Loucy (cell line): ENCODE measurements around the gene IQGAP1.

Experiments
- H2AFZ ChIP-seq: fragments of 200-600 bp; sonication (generic); 2 replicates; pipeline ENCODE4 v1.6.0; 2016; ENCODE audit warnings: antibody characterized with exemption, mild to moderate bottlenecking, low read length, moderate library complexity
- H3F3A ChIP-seq: fragments of 200-600 bp; 2 replicates; pipeline ENCODE4 v1.6.0; 2016; ENCODE audit warnings: antibody characterized with exemption, low read depth, mild to moderate bottlenecking
- H3K27me3 ChIP-seq: fragments of 200-600 bp; sonication (generic); 2 replicates; pipeline ENCODE4 v1.6.1; 2014; ENCODE audit warnings: low read length, mild to moderate bottlenecking; ENCODE audit not compliant: insufficient read depth, poor library complexity, severe bottlenecking
- H3K36me3 ChIP-seq: fragments of 200-600 bp; sonication (generic); 2 replicates; pipeline ENCODE4 v1.6.1; 2016; ENCODE audit warnings: low read length; ENCODE audit not compliant: insufficient read depth
- H3K4me1 ChIP-seq: fragments of 200-600 bp; sonication (generic); 2 replicates; pipeline ENCODE4 v1.5.1; 2014; ENCODE audit warnings: low read length, mild to moderate bottlenecking; ENCODE audit not compliant: insufficient read depth, poor library complexity, severe bottlenecking
- H3K4me2 ChIP-seq: fragments of 200-600 bp; sonication (generic); 2 replicates; pipeline ENCODE4 v1.6.0; 2014; ENCODE audit warnings: antibody characterized with exemption, low read length, low read depth, mild to moderate bottlenecking; ENCODE audit not compliant: poor library complexity, severe bottlenecking
- H3K4me3 ChIP-seq: fragments of 200-600 bp; sonication (generic); 2 replicates; pipeline ENCODE4 v1.5.1; 2014; ENCODE audit warnings: low read length, mild to moderate bottlenecking, mixed read lengths; ENCODE audit not compliant: poor library complexity, severe bottlenecking
- H3K79me2 ChIP-seq: fragments of 200-600 bp; sonication (generic); 2 replicates; pipeline ENCODE4 v1.6.1; 2014; ENCODE audit warnings: low read length; ENCODE audit not compliant: insufficient read depth
- H3K9ac ChIP-seq: fragments of 200-600 bp; sonication (generic); 2 replicates; pipeline ENCODE4 v1.6.0; 2014; ENCODE audit warnings: mild to moderate bottlenecking, low read depth, low read length, moderate library complexity; ENCODE audit not compliant: poor library complexity, severe bottlenecking
- H3K9me2 ChIP-seq: fragments of 200-600 bp; sonication (generic); replicated peaks from 2 replicates; pipeline ENCODE4 v1.6.1; 2016; ENCODE audit warnings: low read depth, low read length, mixed read lengths
- H3K9me3 ChIP-seq: fragments of 200-600 bp; sonication (generic); 2 replicates; pipeline ENCODE4 v1.6.1; 2014; ENCODE audit warnings: mild to moderate bottlenecking, antibody characterized with exemption, low read length, low read depth; ENCODE audit not compliant: insufficient read depth
- H4K20me1 ChIP-seq: fragments of 200-600 bp; sonication (generic); 2 replicates; pipeline ENCODE4 v1.6.0; 2014; ENCODE audit warnings: antibody characterized with exemption, low read length, mild to moderate bottlenecking; ENCODE audit not compliant: insufficient read depth, poor library complexity, severe bottlenecking
- EZH2phosphoT487 ChIP-seq: fragments of 200-600 bp; IDR thresholded peaks from 2 replicates; pipeline ENCODE4 v1.6.1; 2018; ENCODE audit warnings: antibody characterized with exemption, mild to moderate bottlenecking, moderate library complexity, borderline replicate concordance
- TF ChIP-seq, protein P1 (sequence below): fragments of 200-600 bp; sonication (generic); conservative IDR thresholded peaks from 2 replicates; pipeline ENCODE4 v1.5.1; 2014; ENCODE audit warnings: mild to moderate bottlenecking, antibody characterized with exemption, low read length

Gene IQGAP1

GRCh38 chr15:90420451-90420850 is 32.4 kb downstream of the IQGAP1 start:
- H3K4me2 ChIP-seq: no peak overlapping the region
- H3F3A ChIP-seq: no peaks in the 10 kb centered on the region
- H3K36me3 ChIP-seq: no peaks in the 10 kb centered on the region
- H3K9me3 ChIP-seq: no peaks in the 10 kb centered on the region
- peaks cover 20% of the 10 kb centered on the region for H3K4me1 ChIP-seq
- no peak overlapping the region for H3K4me3 ChIP-seq
- H3K27me3 ChIP-seq: no peaks in the 10 kb centered on the region
- H3K79me2 ChIP-seq: peaks cover 68% of the 10 kb centered on the region
- H4K20me1 ChIP-seq: peaks cover 36% of the 10 kb centered on the region
- no peak overlapping the region for H3K9ac ChIP-seq
- no peak overlapping the region for H2AFZ ChIP-seq
- TF ChIP-seq EZH2phosphoT487: no peak
- TF ChIP-seq, protein P1, sequence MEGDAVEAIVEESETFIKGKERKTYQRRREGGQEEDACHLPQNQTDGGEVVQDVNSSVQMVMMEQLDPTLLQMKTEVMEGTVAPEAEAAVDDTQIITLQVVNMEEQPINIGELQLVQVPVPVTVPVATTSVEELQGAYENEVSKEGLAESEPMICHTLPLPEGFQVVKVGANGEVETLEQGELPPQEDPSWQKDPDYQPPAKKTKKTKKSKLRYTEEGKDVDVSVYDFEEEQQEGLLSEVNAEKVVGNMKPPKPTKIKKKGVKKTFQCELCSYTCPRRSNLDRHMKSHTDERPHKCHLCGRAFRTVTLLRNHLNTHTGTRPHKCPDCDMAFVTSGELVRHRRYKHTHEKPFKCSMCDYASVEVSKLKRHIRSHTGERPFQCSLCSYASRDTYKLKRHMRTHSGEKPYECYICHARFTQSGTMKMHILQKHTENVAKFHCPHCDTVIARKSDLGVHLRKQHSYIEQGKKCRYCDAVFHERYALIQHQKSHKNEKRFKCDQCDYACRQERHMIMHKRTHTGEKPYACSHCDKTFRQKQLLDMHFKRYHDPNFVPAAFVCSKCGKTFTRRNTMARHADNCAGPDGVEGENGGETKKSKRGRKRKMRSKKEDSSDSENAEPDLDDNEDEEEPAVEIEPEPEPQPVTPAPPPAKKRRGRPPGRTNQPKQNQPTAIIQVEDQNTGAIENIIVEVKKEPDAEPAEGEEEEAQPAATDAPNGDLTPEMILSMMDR: no peak
- H3K9me2 ChIP-seq: no peaks in the 10 kb centered on the region

DNA sequence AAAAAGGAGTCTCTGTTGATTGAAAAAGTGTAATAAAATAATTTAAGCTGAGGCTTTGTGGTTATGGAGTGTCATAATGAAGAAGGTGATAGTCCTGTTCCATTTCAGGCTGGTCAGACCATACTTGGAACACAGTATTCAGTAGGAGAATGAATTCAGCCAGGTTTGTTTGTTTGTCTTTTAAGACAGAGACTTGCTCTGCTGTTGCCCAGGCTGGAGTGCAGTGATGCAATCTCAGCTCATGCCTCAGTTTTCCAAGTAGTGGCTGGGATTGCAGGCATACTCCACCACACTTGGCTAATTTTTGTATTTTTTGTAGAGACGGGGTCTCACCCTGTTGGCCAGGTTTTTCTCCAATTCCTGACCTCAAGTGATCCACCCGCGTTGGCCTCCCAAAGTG is 33.5 kb downstream of the IQGAP1 start:
- Histone ChIP-seq H3K4me2 (no peak overlapping the region), H3K9me2 (no peaks in the 10 kb centered on the region), H4K20me1 (peaks cover 36% of the 10 kb centered on the region), H2AFZ (no peak overlapping the region), H3F3A (no peaks in the 10 kb centered on the region), H3K79me2 (peaks cover 68% of the 10 kb centered on the region), H3K9me3 (no peaks in the 10 kb centered on the region), H3K36me3 (0 out of 2 replicates have a peak, but pooled peaks cover 4% of the 10 kb centered on the region), H3K4me3 (no peak overlapping the region), H3K27me3 (no peaks in the 10 kb centered on the region), H3K9ac (no peak overlapping the region), H3K4me1 (peaks cover 20% of the 10 kb centered on the region)
- TF ChIP-seq EZH2phosphoT487: no peak
- TF ChIP-seq, protein P1: no peak

DNA sequence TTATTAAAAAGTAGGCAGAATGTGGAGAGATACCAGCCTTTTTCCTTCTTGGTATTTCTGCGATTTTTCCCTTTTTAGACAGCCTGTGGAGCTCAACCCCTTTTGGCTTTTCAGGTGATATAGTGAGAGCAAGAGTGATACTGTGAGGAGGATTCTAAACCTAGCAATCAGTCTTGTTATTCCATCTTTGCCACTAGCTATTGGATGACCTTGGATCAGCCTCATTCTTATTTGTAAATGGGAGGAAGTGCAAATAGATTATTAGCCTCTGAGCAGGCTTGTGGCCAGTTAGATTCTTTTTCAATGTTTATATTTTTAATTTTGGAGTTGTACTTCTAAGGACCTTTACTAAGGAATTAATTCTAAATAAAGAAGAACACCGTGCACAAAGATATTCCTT is 34.0 kb downstream of the IQGAP1 start:
- H2AFZ ChIP-seq: no peak overlapping the region
- no peaks in the 10 kb centered on the region for H3K27me3 ChIP-seq
- TF ChIP-seq EZH2phosphoT487: no peak
- TF ChIP-seq, protein P1: no peak
- H3K4me3 ChIP-seq: no peak overlapping the region
- H3K79me2 ChIP-seq: peaks cover 68% of the 10 kb centered on the region
- H3K36me3 ChIP-seq: peaks cover 6% of the 10 kb centered on the region; the same call in 1 of the 2 replicates
- no peak overlapping the region for H3K4me2 ChIP-seq
- no peaks in the 10 kb centered on the region for H3K9me2 ChIP-seq
- H4K20me1 ChIP-seq: peaks cover 36% of the 10 kb centered on the region
- H3K9ac ChIP-seq: no peak overlapping the region
- H3K4me1 ChIP-seq: peaks cover 20% of the 10 kb centered on the region
- H3K9me3 ChIP-seq: no peaks in the 10 kb centered on the region
- H3F3A ChIP-seq: no peaks in the 10 kb centered on the region
